ENCODE data around the gene TMEM238. TPM values are rescaled to one million over a fixed set of nuclear protein-coding genes. Genes with fewer than 3 reads are reported as not detected.

The TMEM238 gene
- total and polyA plus RNA-seq, 7 donors: 0.10 to 2.9 (median 0.52) TPM; not detected in 1

DNA sequence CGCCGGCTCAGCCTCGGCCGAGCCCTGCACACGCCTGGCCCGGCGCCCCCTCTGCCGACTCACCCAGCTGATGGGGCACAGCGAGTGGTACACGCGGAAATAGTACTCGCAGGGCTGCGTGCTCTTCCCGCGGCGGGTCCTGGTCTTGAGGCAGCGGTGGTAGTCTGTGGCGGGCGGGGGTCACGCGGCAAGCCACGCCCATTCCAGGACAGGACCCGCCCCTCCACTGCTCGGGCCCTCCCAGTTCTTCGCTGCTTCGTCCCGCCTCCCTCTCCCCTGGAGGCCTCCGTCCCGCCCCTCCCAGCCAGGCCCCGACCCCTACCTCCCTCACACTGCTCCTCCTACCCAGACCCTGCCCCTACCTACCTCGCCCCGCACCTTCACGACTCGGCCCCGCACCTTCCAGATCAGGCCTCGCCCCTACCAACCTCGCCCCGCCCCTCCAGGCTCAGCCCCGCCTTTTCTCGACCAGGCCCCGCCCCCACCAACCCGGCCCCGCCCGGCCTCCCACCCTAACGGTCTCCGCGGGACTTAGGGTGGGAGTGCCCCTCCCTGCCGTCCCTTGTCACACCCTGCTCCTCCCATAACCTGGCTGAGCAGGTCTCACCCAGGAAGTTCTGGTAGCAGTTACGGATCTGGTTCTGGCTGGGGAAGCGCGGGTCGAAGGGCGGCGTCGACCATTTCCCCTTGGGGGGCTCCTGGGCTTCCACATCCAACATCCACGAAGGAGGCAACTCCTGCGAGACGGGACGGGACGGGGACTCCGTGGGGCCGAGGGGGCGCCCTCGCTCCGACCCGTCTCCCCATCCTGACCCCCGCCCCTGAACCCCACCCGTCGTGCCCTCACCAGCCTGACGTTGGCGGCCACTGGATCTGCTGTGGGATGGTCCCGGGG lies 30.0 kb downstream of the TMEM238 start:
- peak in 1 of 2 donors; percentile 60 for DNase-seq
- Histone ChIP-seq H3K4me3 (peak overlapping the region; percentile 60), H3K27me3 (ENCODE audit: insufficient read depth in 3 of 3, low read length in 2 of 3) (peaks cover 0 to 64% (median 26%) of the 10 kb centered on the region in 3 donors), H3K9me3 (no peaks in the 10 kb centered on the region), H3K27ac (no peak overlapping the region), H3K4me1 (peaks cover 5% of the 10 kb centered on the region), H3K36me3 (ENCODE audit: insufficient read depth in 1 of 2, low read depth in 1 of 2) (no peaks in the 10 kb centered on the region)
- intact Hi-C loops (cut with DNase I): no loop called here
- peak; percentile 76 to 84 (median 81) for ATAC-seq
- WGBS, 3 donors: 1 to 2% (median 1%) methylated on average over 49 to 72 of the region's 72 CpGs
- TF ChIP-seq, protein P1, sequence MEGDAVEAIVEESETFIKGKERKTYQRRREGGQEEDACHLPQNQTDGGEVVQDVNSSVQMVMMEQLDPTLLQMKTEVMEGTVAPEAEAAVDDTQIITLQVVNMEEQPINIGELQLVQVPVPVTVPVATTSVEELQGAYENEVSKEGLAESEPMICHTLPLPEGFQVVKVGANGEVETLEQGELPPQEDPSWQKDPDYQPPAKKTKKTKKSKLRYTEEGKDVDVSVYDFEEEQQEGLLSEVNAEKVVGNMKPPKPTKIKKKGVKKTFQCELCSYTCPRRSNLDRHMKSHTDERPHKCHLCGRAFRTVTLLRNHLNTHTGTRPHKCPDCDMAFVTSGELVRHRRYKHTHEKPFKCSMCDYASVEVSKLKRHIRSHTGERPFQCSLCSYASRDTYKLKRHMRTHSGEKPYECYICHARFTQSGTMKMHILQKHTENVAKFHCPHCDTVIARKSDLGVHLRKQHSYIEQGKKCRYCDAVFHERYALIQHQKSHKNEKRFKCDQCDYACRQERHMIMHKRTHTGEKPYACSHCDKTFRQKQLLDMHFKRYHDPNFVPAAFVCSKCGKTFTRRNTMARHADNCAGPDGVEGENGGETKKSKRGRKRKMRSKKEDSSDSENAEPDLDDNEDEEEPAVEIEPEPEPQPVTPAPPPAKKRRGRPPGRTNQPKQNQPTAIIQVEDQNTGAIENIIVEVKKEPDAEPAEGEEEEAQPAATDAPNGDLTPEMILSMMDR (IDR thresholded peaks at IDR 0.05): no peak

DNA sequence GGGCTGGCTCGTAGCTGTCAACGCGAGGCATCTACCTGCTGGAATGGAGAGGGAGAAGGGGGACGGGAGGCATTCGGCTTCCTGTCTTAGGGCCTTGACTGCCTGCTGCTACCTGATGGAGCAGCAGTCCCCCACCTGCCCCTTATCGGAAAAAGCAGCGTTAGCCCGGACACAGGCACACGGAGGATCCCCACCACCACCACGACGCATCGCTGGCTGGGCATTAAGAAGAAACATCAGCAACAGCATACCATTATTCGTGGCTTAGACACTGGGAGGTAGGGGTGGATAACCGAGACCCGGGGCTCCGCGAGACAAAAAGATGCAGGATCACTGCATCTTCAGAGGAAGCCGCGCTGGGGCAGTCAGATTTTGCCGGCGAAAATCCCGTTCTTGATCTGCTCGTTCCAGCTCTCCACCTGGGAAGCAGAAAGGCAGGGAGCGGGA lies 30.7 kb downstream of the TMEM238 start:
- intact Hi-C loops (cut with DNase I): no loop called here

DNA sequence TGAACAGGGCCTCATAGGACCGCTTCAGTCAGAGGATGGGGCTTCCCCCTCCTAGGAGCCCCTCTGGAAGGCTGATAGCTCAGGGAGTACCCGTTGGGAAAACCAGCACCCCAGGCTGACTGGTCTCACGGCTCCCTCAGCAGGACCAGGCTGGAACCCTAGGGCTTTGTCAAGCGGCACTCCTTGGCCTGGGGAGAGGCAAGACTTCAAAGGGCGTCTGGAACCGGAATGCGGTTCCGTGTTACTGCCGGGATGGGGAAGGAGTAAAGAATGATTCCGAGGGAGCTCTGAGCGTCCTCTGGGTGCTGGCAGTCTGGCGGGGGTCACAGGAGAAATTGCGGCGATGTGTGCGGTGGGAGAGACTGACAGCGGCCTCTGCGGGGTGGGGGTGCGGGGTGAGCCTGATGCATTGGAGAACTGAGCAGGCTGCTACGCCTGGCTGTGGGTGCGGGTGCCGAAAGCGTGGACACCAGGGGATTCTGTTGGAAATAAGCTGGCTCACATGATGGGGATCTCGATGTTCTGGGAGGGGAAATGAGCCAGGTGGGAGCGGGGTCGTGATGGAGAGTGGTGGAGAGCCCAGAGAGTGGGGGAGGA lies 31.4 kb downstream of the TMEM238 start:
- 44 to 55% (median 48%) methylated on average over 25 of the region's 25 CpGs for WGBS, 3 donors
- intact Hi-C loops (cut with DNase I): no loop called here
- TF ChIP-seq, protein P1 (IDR thresholded peaks at IDR 0.05): no peak
- Histone ChIP-seq H3K4me3 (no peak overlapping the region), H3K4me1 (peaks cover 5% of the 10 kb centered on the region), H3K36me3 (ENCODE audit: insufficient read depth in 1 of 2, low read depth in 1 of 2) (no peaks in the 10 kb centered on the region), H3K27me3 (ENCODE audit: insufficient read depth in 3 of 3, low read length in 2 of 3) (peaks cover 0 to 60% (median 23%) of the 10 kb centered on the region in 3 donors), H3K27ac (no peak overlapping the region), H3K9me3 (no peaks in the 10 kb centered on the region)
- no peak for DNase-seq
- no peak for ATAC-seq

More for the DNA sequence above, 30.7 kb downstream of the TMEM238 start:
- DNase-seq (no peak), ATAC-seq (no peak)
- Histone ChIP-seq H3K9me3 (no peaks in the 10 kb centered on the region), H3K27ac (no peak overlapping the region), H3K27me3 (ENCODE audit: insufficient read depth in 3 of 3, low read length in 2 of 3) (peaks cover 0 to 64% (median 26%) of the 10 kb centered on the region in 3 donors), H3K4me3 (peak overlapping the region; percentile 60), H3K4me1 (peaks cover 5% of the 10 kb centered on the region), H3K36me3 (ENCODE audit: insufficient read depth in 1 of 2, low read depth in 1 of 2) (no peaks in the 10 kb centered on the region)
- TF ChIP-seq, protein P1 (IDR thresholded peaks at IDR 0.05): no peak
- 2 to 5% (median 4%) methylated on average over 24 of the region's 24 CpGs for WGBS, 3 donors

DNA sequence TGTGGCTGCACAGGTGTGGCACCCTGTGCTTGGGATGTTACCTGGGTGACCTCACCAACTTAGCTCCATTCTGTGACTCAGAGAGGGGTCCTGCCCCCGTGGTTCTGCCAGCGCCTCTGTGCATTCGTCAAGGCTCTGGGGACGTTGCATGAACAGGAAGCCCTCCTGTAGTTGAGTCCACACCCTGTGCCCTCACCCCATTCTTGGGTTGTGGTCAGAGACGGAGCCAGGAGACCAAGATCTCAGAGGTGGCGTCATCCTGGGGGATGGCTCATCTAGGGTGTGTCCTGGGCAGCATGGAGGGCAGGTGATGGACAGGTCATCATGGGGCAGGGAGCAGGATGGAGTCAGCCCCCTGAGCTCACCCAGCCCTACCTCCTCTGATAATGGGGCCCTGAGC lies 32.1 kb downstream of the TMEM238 start:
- Histone ChIP-seq H3K4me1 (peaks cover 5% of the 10 kb centered on the region), H3K27me3 (ENCODE audit: insufficient read depth in 3 of 3, low read length in 2 of 3) (peaks cover 0 to 54% (median 21%) of the 10 kb centered on the region in 3 donors), H3K4me3 (no peak overlapping the region), H3K9me3 (no peaks in the 10 kb centered on the region), H3K27ac (no peak overlapping the region), H3K36me3 (ENCODE audit: insufficient read depth in 1 of 2, low read depth in 1 of 2) (peaks cover 0 to 4% of the 10 kb centered on the region in 2 donors)
- WGBS, 3 donors: 66 to 73% (median 70%) methylated on average over 6 of the region's 6 CpGs
- DNase-seq (no peak), ATAC-seq (no peak)
- intact Hi-C loops (cut with DNase I): no loop called here
- TF ChIP-seq, protein P1 (IDR thresholded peaks at IDR 0.05): no peak
